Activated naive CD8-positive, alpha-beta T cell treated with anti-CD3 and anti-CD28 coated beads for 36 hours (primary cell): ENCODE data around the gene PRDM7. TPM values are rescaled to one million over a fixed set of nuclear protein-coding genes. Genes with fewer than 3 reads are reported as not detected.

ENCODE experiments used
- DNase-seq: peaks from one replicate; pipeline ENCODE4 v3.0.0; 2021
- H3K27ac Mint-ChIP-seq: one replicate; pipeline ENCODE4 v1.8.0; 2022; ENCODE audit warnings: mild to moderate bottlenecking, moderate library complexity, mixed read lengths
- H3K27me3 Mint-ChIP-seq: one replicate; pipeline ENCODE4 v1.8.0; 2022; ENCODE audit warnings: mild to moderate bottlenecking, mixed read lengths
- H3K36me3 Mint-ChIP-seq: one replicate; pipeline ENCODE4 v1.8.0; 2021; ENCODE audit warnings: mild to moderate bottlenecking, mixed read lengths
- H3K4me1 Mint-ChIP-seq: one replicate; pipeline ENCODE4 v1.8.0; 2021; ENCODE audit warnings: mixed read lengths
- H3K4me3 Mint-ChIP-seq: one replicate; pipeline ENCODE4 v1.8.0; 2022; ENCODE audit warnings: mild to moderate bottlenecking, moderate library complexity, mixed read lengths
- H3K9me3 Mint-ChIP-seq: one replicate; pipeline ENCODE4 v1.8.0; 2022; ENCODE audit warnings: mixed read lengths
- total RNA-seq, 2 experiments: library from RNA; stranded (reverse); gene quantifications; one replicate each; pipeline ENCODE4 v1.2.3, GENCODE V29; 2021

The PRDM7 gene
- total RNA-seq, 2 experiments from 2014 or later, result not detected

DNA sequence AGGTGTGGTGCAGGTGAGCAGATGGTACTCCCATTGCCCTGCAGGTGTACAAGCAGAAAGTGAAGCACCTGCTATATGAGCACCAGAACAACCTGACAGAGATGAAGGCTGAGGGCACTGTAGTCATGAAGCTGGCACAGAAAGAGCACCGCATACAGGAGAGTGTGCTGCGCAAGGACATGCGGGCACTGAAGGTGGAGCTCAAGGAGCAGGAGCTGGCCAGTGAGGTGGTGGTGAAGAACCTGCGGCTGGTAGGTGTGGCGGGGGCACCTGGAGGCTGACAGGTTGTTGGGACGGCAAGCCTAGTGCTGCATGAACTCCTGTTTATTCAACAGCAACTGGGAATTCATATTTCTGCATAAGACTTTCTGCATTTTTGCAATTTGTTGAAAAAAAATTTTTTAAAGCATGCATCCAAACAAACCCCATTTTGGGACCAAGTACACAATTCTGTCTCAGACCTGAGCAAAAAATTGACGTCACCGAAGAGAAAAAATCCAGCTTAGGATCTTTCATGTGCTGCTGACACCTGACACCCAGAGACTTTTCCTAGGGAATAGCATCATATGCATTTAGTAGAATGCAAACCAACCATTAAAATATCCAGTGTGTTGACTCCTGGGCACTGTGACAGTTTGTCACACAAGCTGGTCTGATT, 44.3 kb downstream of the PRDM7 start:
- Mint-ChIP-seq H3K4me3 (no peak overlapping the region), H3K36me3 (peaks cover 21% of the 10 kb centered on the region), H3K27me3 (no peaks in the 10 kb centered on the region), H3K9me3 (peaks cover 6% of the 10 kb centered on the region), H3K27ac (peak overlapping the region; percentile 68), H3K4me1 (no peaks in the 10 kb centered on the region)
- no peak for DNase-seq

DNA sequence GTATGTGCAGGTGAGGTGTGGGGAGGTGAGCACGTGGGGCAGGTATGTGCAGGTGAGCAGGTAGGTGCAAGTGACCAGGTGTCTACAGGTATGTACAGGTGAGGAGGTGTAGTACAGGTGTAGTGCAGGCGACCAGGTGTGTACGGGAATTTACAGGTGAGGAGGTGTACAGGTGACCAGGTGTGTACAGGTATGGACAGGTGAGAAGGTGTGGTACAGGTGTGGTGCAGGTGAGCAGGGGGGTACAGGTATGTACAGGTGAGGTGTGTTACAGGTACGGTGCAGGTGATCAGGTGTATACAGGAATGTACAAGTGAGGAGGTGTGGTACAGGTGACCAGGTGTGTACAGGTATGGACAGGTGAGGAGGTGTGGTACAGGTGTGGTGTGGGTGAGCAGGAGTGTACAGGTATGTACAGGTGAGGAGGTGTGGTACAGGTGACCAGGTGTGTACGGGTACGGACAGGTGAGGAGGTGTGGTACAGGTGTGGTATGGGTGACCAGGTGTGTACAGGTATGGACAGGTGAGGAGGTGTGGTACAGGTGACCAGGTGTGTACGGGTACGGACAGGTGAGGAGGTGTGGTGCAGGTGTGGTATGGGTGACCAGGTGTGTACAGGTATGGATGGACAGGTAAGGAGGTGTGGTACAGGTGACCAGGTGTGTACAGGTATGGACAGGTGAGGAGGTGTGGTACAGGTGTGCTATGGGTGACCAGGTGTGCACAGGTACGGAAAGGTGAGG, 45.0 kb downstream of the PRDM7 start:
- no peak for DNase-seq
- Mint-ChIP-seq H3K4me3 (no peak overlapping the region), H3K27me3 (no peaks in the 10 kb centered on the region), H3K9me3 (peaks cover 6% of the 10 kb centered on the region), H3K27ac (peak overlapping the region; percentile 70), H3K36me3 (peaks cover 21% of the 10 kb centered on the region), H3K4me1 (no peaks in the 10 kb centered on the region)

DNA sequence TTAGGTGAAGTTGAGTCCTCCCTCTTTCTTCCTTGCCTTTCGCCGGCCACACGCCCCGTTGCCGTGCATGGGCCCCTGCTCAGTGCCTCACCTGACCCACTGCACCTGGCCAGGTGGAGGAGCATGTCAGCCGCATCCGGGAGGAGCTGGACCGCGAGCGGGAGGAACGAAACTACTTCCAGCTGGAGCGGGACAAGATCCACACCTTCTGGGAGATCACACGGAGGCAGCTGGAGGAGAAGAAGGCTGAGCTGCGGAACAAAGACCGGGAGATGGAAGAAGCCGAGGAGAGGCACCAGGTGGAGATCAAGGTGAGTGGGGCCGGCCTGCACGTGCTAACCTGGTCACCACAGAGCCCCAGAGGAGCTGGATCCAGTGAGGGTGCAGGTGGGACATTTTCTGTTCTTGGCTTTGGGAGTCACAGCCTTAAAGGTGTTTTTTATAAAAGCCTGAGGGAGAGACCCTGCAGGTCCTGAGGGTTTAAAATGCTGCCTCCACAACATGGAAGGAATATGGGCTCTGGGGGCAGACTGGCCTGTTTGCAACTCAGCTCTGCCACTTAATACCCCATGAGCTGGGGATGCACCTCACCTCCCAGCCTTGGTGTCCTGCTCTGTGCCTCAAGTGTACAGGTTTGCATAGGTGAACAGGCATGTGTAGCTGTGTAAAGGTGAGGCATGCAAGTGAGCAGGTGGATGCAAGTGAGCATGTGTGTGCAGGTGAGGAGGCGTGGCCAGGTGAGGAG, 45.8 kb downstream of the PRDM7 start:
- peaks cover 6% of the 10 kb centered on the region for H3K9me3 Mint-ChIP-seq
- peaks cover 2% of the 10 kb centered on the region for H3K4me1 Mint-ChIP-seq
- H3K4me3 Mint-ChIP-seq, result no peak overlapping the region
- peak overlapping the region; percentile 70 for H3K27ac Mint-ChIP-seq
- no peaks in the 10 kb centered on the region for H3K27me3 Mint-ChIP-seq
- peaks cover 21% of the 10 kb centered on the region for H3K36me3 Mint-ChIP-seq
- DNase-seq, result no peak

DNA sequence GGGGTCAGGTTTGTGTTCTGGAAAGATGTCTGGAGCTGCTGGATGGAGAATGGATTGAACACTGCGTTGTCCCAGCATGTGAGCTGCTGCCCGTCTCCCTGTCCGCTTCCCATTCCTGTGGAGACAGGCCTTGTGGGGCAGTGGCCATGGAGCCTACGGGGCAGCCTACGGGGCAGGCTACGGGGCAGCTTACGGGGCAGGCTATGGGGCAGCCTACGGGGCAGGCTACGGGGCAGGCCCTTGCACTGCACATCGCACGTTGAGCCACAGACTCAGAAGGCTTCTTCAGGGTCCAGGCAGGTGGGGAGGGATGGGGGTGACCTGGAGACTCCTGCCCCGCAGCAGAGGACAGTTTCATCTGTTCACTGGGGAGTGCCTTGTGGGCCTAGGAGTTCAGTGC, 48.1 kb downstream of the PRDM7 start:
- H3K9me3 Mint-ChIP-seq, result peaks cover 6% of the 10 kb centered on the region
- H3K27ac Mint-ChIP-seq, result no peak overlapping the region
- H3K4me3 Mint-ChIP-seq, result no peak overlapping the region
- H3K36me3 Mint-ChIP-seq, result peaks cover 21% of the 10 kb centered on the region
- no peaks in the 10 kb centered on the region for H3K27me3 Mint-ChIP-seq
- H3K4me1 Mint-ChIP-seq, result peaks cover 5% of the 10 kb centered on the region
- DNase-seq, result no peak

DNA sequence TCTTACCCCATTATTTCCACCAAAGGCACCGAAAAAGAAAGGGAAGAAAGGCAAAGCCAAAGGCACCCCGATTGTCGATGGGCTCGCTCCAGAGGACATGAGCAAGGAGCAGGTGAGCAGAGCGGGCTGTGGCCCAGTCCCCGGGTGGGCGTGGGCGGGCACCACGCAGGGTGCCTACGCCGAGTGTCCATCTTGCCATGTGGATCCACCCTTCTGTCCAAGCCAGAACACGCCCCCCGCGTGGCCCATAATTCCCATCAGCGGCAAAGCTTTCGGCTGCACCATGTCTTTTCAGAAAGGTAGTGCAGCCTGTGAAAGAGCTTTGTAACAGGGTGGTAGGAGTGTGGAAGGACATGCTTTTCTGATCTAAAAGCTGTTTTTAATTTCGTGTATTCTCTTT, 49.5 kb downstream of the PRDM7 start:
- Mint-ChIP-seq H3K27ac (no peak overlapping the region), H3K4me3 (no peak overlapping the region), H3K27me3 (no peaks in the 10 kb centered on the region), H3K36me3 (peaks cover 17% of the 10 kb centered on the region), H3K4me1 (peaks cover 5% of the 10 kb centered on the region), H3K9me3 (peaks cover 6% of the 10 kb centered on the region)
- no peak for DNase-seq

DNA sequence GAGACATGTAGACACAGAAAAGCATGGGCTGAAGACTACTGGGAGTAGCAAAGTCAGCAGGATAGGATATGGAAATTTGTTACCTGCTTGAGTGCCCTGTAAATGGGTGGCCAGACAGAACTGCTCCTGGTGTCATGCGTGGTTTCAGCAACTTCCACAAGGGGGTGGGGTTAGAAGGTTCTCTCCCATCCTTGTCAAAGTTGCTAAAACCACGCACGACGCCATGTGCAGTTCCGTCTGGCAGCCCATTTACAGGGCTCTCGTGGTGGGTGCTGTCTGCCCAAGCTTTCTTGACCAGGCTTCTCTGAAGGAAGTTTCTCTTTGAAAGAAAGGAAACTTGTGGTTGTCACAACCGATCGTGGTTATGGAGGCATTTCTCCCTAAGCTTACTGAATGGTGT, 51.0 kb downstream of the PRDM7 start:
- no peak overlapping the region for H3K4me3 Mint-ChIP-seq
- H3K36me3 Mint-ChIP-seq, result peaks cover 11% of the 10 kb centered on the region
- H3K27ac Mint-ChIP-seq, result no peak overlapping the region
- H3K27me3 Mint-ChIP-seq, result peaks cover 2% of the 10 kb centered on the region
- peaks cover 3% of the 10 kb centered on the region for H3K9me3 Mint-ChIP-seq
- H3K4me1 Mint-ChIP-seq, result peaks cover 15% of the 10 kb centered on the region
- no peak for DNase-seq

DNA sequence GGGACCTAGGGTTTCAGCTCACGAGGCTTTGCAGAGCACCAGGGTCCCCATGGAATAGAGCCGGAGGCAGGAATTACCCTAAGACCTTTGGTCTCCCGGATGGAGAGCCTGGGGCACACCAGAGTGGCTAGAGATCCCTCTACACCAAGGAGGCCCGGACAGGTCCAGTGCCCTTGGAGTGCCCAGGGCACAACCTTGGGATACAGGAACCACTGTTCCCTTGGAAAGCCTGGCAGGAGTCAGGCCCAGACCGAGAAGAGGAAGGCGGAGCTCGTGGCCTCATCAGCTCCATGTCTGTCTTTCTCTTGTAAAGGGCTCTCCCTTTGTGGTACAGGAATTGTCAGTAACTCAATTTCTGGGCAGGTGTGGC, 54.1 kb downstream of the PRDM7 start:
- Mint-ChIP-seq H3K27ac (peak overlapping the region; percentile 42), H3K36me3 (peaks cover 11% of the 10 kb centered on the region), H3K9me3 (peaks cover 3% of the 10 kb centered on the region), H3K4me1 (peaks cover 19% of the 10 kb centered on the region), H3K27me3 (peaks cover 15% of the 10 kb centered on the region), H3K4me3 (peak overlapping the region; percentile 73)
- DNase-seq, result no peak

DNA sequence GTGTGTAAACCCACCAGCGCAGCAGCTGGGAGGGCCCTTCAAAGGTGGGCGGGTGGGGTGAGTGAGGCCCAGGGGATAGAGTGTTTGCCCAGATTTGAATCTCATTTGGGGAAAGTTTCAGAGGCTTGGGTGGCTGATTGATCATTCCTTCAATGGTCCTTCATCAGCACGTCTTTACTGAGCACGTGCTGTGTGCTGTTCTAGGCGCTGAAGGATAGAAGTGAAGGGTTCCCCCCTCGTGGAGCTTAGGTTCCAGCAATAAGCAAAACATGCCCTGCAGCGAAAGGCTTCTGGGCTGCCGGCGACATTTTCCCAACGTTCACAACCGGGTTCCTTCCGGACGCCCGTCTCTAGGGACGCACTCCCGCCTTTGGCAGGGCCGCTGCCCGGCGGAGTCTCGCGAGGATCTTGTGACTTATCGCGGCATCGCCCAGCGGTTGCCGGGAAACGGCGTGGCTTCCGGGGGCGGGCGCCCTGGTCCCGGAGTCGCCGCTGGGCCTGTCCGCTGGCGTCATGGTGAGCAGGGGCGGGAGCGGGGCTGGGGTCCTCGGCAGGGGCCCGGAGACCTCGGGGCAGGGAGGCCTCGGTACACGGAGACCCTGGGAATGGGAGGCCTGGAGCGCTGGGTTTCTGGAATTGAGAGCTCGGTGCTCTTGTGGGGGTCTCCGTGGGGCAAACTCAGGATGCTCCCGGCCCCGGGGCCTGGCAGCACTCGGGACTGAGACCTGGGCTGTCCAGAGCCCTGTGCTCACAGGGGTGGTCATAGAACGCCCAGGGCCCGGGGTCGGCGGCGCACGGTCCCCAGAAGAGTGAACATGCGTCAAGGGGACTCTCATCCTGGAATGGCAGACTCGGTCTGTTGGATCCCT, 54.7 kb downstream of the PRDM7 start:
- peak overlapping the region; percentile 80 for H3K27ac Mint-ChIP-seq
- peaks cover 19% of the 10 kb centered on the region for H3K4me1 Mint-ChIP-seq
- DNase-seq, result peak; percentile 89
- peaks cover 3% of the 10 kb centered on the region for H3K9me3 Mint-ChIP-seq
- H3K4me3 Mint-ChIP-seq, result peak overlapping the region; percentile 73
- H3K36me3 Mint-ChIP-seq, result peaks cover 11% of the 10 kb centered on the region
- H3K27me3 Mint-ChIP-seq, result peaks cover 16% of the 10 kb centered on the region

DNA sequence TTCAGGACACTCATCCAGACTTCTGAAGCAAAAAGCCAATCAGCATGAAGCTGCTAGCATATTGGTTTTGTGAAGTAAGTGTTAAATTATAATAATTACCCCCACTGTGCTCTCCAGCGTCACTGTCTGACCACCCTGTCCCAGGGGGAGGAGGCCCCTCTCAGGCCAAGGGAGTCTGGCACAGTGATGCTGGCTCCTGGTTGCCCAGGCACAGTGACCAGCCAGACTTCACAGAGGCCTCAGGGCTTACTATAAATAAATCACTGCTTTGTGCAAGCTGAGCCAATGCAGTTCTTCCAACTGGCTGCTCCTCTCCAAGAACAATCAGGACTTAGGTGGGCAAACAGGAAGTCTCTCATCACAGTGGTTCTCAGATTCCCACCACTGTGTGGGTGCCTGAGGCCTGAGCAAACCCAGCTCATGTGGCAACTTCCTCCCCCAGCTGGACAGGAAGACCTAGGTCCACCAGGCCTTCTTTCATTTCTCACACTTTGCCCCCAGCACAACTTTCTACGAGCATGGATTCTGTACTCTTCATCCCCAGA, 56.2 kb downstream of the PRDM7 start:
- Mint-ChIP-seq H3K4me1 (peaks cover 15% of the 10 kb centered on the region), H3K27me3 (peaks cover 16% of the 10 kb centered on the region), H3K4me3 (no peak overlapping the region), H3K9me3 (peaks cover 3% of the 10 kb centered on the region), H3K27ac (no peak overlapping the region), H3K36me3 (peaks cover 11% of the 10 kb centered on the region)
- no peak for DNase-seq

DNA sequence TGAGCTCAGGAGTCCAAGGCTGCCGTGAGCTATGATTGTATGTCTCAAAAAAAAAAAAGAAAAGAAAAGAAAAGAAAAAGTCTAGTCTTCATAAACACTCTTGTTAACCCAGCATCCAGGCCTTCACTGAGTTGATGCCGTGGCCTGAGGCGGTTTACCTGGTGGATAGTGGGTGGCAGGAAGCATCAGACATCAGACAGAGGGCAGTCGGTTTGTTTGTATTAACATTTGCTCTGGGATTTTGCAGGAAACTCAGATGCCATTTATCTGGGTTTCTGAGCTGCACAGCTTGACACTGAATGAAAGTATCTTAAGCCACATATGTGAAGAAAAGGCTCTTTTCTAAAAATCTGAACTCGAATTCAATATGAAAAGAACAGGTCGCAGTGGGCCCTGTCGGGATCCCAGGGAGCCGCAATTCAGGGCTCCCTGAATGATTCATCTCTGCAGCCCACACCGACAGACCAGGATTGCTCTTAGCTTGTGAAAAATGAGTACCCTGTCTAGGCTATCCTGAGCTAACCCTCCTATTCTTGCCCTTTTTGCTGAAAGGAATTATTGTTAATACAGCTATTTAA, 56.8 kb downstream of the PRDM7 start:
- Mint-ChIP-seq H3K9me3 (peaks cover 3% of the 10 kb centered on the region), H3K36me3 (peaks cover 11% of the 10 kb centered on the region), H3K27me3 (peaks cover 16% of the 10 kb centered on the region), H3K4me3 (peak overlapping the region; percentile 74), H3K4me1 (peaks cover 14% of the 10 kb centered on the region), H3K27ac (no peak overlapping the region)
- DNase-seq, result no peak

DNA sequence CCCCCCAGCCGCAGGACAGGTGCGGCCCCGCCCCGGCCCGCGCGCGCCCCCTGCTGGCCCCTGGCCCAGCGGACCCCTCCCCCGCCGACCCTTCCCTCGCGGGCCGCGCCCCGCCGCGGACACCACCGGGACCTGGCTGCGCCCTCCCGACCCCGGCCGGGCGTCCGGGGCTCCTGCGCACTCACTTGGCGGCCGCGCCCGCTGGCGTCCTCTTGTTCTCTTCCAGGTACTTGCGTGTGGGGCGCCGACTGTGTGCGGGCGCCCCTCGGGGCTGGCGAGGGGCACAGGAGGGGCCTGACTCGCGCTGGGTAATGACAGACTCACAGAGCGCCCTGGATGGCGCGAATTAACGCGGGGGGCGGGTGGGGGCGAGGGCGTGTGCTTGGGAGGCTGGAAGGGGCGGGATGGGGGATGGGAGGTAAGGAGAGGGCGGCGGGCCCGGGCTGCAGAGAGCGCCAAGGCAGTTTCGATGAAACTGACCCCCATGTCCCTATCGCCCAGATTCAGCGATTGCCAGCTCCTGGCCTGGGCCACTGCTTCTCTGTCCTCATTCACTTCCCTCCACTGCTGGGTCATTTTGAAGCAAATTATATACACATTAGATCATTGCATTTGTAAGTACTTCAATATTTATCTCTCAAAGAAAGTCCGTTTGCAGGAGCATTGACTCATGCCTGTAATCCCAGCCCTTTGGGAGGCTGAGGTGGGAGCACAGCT, 57.4 kb downstream of the PRDM7 start:
- DNase-seq, result peak; percentile 59
- Mint-ChIP-seq H3K4me1 (peaks cover 14% of the 10 kb centered on the region), H3K27me3 (peaks cover 16% of the 10 kb centered on the region), H3K27ac (no peak overlapping the region), H3K36me3 (peaks cover 11% of the 10 kb centered on the region), H3K9me3 (peaks cover 3% of the 10 kb centered on the region), H3K4me3 (peak overlapping the region; percentile 74)

DNA sequence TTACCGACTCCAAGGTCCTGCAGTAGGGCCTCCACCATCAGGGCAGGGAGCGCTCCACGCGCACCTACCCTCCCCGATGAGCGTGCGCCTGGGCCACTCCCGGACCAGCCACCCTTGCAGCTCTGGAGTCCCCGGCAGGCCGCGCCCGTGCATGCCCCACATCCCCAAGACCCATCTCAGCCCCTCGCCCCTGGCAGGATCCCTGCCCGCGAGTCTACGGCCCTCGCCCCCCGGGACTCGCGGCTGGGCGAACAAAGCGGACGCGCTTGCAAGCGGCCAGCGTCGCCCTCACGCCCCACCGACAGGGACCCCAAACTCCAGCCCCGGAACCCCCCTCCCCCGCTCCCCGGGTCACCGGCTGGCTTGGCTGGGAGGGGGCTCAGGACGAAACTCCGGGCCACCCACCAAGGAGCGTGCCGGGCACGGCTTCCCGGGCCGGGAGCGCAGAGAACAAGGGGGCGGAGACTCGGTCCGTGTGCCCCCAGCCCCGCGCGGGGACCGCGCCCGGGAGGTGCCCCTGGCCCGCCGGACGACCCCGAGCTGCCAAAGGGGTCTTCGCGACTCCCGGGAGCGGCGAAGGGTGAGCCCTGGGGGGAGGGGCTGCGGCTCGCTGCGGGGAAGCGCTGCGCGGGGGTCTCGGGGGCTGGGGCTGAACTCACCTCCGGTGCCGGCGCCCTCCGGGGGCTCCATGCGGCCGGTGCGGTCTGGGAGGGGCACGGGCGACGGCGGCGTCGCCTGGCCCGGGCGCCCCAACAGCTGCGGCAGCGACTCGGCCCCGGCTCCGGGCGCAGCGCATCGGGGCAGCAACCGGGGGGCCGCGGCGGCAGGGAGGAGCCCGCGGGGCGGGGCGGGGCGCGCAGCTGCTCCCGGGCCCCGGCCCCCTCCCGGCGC, 58.2 kb downstream of the PRDM7 start, which contains the start of gene DBNDD1:
TSS of gene DBNDD1 (minus strand) at position 805 of the 891 bp plus-strand sequence. CDS start at position 690, 115 bp downstream.
- peaks cover 14% of the 10 kb centered on the region for H3K4me1 Mint-ChIP-seq
- peaks cover 11% of the 10 kb centered on the region for H3K36me3 Mint-ChIP-seq
- no peak for DNase-seq
- peaks cover 16% of the 10 kb centered on the region for H3K27me3 Mint-ChIP-seq
- H3K4me3 Mint-ChIP-seq, result peak within 1 kb of the TSS; percentile 74
- H3K27ac Mint-ChIP-seq, result no peak within 1 kb of the TSS
- H3K9me3 Mint-ChIP-seq, result peaks cover 3% of the 10 kb centered on the region

DNA sequence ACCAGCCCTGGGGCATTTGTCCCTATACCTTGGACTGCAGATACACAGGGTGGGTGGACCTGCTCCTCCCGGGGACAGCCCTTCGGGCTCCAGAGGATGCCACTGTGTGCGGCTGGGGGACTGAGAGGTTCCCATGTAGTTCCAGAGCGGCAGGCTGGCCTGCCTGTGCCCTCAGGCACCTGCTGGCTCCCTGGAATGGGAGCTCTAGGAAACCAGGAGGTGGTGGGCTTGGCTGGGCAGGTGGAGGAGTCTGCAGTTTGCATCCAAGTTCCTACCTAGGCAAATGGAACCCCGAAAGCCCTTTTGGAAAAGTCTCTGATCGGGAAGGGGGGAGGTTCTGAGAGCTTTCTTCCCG, 58.9 kb downstream of the PRDM7 start:
- H3K36me3 Mint-ChIP-seq, result peaks cover 11% of the 10 kb centered on the region
- H3K4me1 Mint-ChIP-seq, result peaks cover 14% of the 10 kb centered on the region
- H3K9me3 Mint-ChIP-seq, result peaks cover 3% of the 10 kb centered on the region
- H3K27ac Mint-ChIP-seq, result no peak overlapping the region
- peaks cover 16% of the 10 kb centered on the region for H3K27me3 Mint-ChIP-seq
- H3K4me3 Mint-ChIP-seq, result no peak overlapping the region
- DNase-seq, result no peak
